ENCODE measurements around the gene CNTNAP2.

- TF ChIP-seq POLR2A (IDR thresholded peaks at IDR 0.05) (no peak), CTCF (IDR thresholded peaks at IDR 0.05) (no peak)
These were observed 1216.4 kb downstream of the CNTNAP2 start for GRCh38 chr7:147332988-147333387.

All from lower leg skin (tissue), 3 donors.